ENCODE measurements around the gene TMPRSS13. TPM values are rescaled to one million over a fixed set of nuclear protein-coding genes. Genes with fewer than 3 reads are reported as not detected.
"Not testable (repeated sequence)": the region's sequence is repeated elsewhere in the genome, so short reads cannot be mapped to it uniquely, and the experiment has no call there.

TMPRSS13 gene
- polyA plus RNA-seq, 2 donors: 13.5 to 16.7 TPM

DNA sequence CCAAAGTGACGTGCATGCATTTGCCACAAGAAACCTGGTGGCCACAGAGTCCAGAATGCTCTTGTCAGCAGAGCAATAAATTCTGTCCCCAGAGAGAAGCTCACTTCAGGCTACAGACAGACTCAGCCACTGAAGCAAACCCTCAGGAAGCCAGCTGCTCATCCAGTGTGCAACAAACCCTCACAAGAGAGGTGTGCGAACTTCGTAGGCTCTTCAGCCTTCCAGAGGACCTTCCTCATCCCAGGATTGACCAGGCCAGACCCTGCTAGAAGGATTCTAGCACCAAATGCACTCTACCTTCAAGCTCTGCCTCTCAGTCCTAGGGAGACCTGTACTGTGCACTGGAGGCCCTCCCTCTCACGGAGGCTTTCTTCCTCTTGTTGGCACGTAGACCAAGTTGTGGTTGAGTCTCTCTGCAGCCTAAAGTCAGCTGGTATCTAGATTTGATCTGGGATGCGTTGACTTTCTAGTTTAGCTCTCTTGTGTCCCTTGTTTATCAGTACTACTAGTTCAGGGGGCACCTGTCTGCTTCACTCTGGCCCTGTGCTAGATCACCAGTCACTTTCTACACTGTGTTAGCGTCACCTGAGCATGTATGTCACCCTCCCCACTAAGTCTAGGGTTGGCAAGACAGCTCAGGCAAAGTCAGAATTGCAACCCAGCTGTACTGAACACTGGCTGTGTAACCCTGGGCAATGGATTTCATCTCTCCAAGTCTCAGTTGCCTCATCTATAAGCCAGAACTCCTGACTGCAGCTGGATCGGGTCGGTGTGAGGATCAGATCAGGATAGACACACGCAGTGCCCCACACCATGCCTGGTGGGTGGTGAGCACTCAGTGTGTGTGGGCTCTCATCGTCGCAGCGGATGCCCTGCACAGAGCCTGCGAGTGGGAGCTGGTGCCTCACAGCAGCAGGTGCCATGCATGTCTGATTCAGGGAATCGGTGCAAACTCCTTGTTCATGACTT is 22.1 kb upstream of the TMPRSS13 start:
- Histone ChIP-seq H3K9me3 (ENCODE audit: control insufficient read depth in 2 of 2, insufficient read depth in 1 of 2, low read depth in 1 of 2, low read length in 1 of 2) (no peaks in the 10 kb centered on the region), H3K36me3 (ENCODE audit: control insufficient read depth in 2 of 2, insufficient read depth in 2 of 2, low read length in 1 of 2) (no peaks in the 10 kb centered on the region), H3K27me3 (ENCODE audit: control insufficient read depth in 1 of 2, insufficient read depth in 2 of 2, low read length in 2 of 2) (no peaks in the 10 kb centered on the region), H3K4me3 (ENCODE audit: low read depth in 1 of 2, low read length in 2 of 2) (no peak overlapping the region), H3K27ac (ENCODE audit: low read depth in 2 of 2, low read length in 1 of 2) (no peak overlapping the region), H3K4me1 (ENCODE audit: control insufficient read depth in 2 of 2, insufficient read depth in 2 of 2, low read length in 1 of 2) (no peaks in the 10 kb centered on the region)
- 82 to 83% methylated on average over 15 of the region's 15 CpGs for WGBS, 2 donors

GRCh38 chr11:117950301-117950700 is 21.1 kb upstream of the TMPRSS13 start:
- Histone ChIP-seq H3K4me3 (ENCODE audit: low read depth in 1 of 2, low read length in 2 of 2) (no peak overlapping the region), H3K36me3 (ENCODE audit: control insufficient read depth in 2 of 2, insufficient read depth in 2 of 2, low read length in 1 of 2) (no peaks in the 10 kb centered on the region), H3K27ac (ENCODE audit: low read depth in 2 of 2, low read length in 1 of 2) (no peak overlapping the region), H3K9me3 (ENCODE audit: control insufficient read depth in 2 of 2, insufficient read depth in 1 of 2, low read depth in 1 of 2, low read length in 1 of 2) (no peaks in the 10 kb centered on the region), H3K27me3 (ENCODE audit: control insufficient read depth in 1 of 2, insufficient read depth in 2 of 2, low read length in 2 of 2) (no peaks in the 10 kb centered on the region), H3K4me1 (ENCODE audit: control insufficient read depth in 2 of 2, insufficient read depth in 2 of 2, low read length in 1 of 2) (no peaks in the 10 kb centered on the region)
- WGBS, 2 donors: 20 to 22% methylated on average over 5 of the region's 5 CpGs

DNA sequence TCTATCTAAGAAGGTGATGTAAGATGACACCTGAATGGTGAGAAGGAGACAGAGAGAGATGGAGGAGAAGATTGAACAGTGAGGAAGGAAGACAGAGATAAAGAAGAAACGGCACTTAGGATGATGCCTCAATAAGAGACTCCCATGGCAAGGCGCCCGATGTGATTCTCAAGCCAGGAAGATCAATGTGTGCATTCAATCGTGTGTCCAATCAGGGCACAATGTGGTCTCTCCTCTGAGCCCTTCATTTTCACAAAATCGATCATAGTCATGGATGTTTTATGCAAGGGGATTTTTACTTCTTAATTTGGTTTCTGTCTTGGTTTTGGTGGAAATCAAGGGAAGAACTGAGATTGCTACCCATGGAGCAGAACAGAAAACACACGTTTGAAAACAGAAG is 19.9 kb upstream of the TMPRSS13 start:
- no peak overlapping the region for H3K4me3 ChIP-seq (ENCODE audit: low read depth in 1 of 2, low read length in 2 of 2)
- WGBS, 2 donors: 71 to 74% methylated on average over 6 of the region's 6 CpGs

DNA sequence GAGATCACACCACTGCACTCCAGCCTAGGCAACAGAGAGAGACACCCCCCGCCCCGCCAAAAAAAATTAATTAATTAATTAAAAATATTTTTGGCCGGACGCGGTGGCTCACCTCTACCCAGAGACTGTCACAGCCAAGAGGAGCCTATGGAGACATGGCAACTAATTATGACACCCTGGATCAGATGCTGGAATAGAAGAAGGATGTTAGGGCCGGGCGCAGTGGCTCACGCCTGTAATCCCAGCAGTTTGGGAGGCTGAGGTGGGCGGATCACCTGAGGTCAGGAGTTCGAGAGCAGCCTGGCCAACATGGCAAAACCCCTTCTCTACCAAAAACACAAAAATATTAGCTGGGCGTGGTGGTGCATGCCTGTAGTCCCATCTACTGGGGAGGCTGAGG is 19.3 kb upstream of the TMPRSS13 start:
- not testable (repeated sequence) for H3K4me1 ChIP-seq (ENCODE audit: control insufficient read depth in 2 of 2, insufficient read depth in 2 of 2, low read length in 1 of 2); H3K4me3 ChIP-seq (ENCODE audit: low read depth in 1 of 2, low read length in 2 of 2); H3K9me3 ChIP-seq (ENCODE audit: control insufficient read depth in 2 of 2, insufficient read depth in 1 of 2, low read depth in 1 of 2, low read length in 1 of 2); H3K27ac ChIP-seq (ENCODE audit: low read depth in 2 of 2, low read length in 1 of 2); H3K27me3 ChIP-seq (ENCODE audit: control insufficient read depth in 1 of 2, insufficient read depth in 2 of 2, low read length in 2 of 2); H3K36me3 ChIP-seq (ENCODE audit: control insufficient read depth in 2 of 2, insufficient read depth in 2 of 2, low read length in 1 of 2)
- WGBS, 2 donors: 85 to 92% methylated on average over 11 of the region's 11 CpGs

More for the DNA sequence above, 19.9 kb upstream of the TMPRSS13 start:
- no peaks in the 10 kb centered on the region for H3K4me1 ChIP-seq (ENCODE audit: control insufficient read depth in 2 of 2, insufficient read depth in 2 of 2, low read length in 1 of 2)
- no peaks in the 10 kb centered on the region for H3K27me3 ChIP-seq (ENCODE audit: control insufficient read depth in 1 of 2, insufficient read depth in 2 of 2, low read length in 2 of 2)
- no peak overlapping the region for H3K27ac ChIP-seq (ENCODE audit: low read depth in 2 of 2, low read length in 1 of 2)
- H3K36me3 ChIP-seq (ENCODE audit: control insufficient read depth in 2 of 2, insufficient read depth in 2 of 2, low read length in 1 of 2): no peaks in the 10 kb centered on the region
- H3K9me3 ChIP-seq (ENCODE audit: control insufficient read depth in 2 of 2, insufficient read depth in 1 of 2, low read depth in 1 of 2, low read length in 1 of 2): no peaks in the 10 kb centered on the region

GRCh38 chr11:117947751-117948150 is 18.5 kb upstream of the TMPRSS13 start:
- H3K27ac ChIP-seq (ENCODE audit: low read depth in 2 of 2, low read length in 1 of 2); H3K9me3 ChIP-seq (ENCODE audit: control insufficient read depth in 2 of 2, insufficient read depth in 1 of 2, low read depth in 1 of 2, low read length in 1 of 2); H3K36me3 ChIP-seq (ENCODE audit: control insufficient read depth in 2 of 2, insufficient read depth in 2 of 2, low read length in 1 of 2); H3K4me3 ChIP-seq (ENCODE audit: low read depth in 1 of 2, low read length in 2 of 2); H3K27me3 ChIP-seq (ENCODE audit: control insufficient read depth in 1 of 2, insufficient read depth in 2 of 2, low read length in 2 of 2); H3K4me1 ChIP-seq (ENCODE audit: control insufficient read depth in 2 of 2, insufficient read depth in 2 of 2, low read length in 1 of 2): not testable (repeated sequence)
- 72 to 75% methylated on average over 10 of the region's 10 CpGs for WGBS, 2 donors

DNA sequence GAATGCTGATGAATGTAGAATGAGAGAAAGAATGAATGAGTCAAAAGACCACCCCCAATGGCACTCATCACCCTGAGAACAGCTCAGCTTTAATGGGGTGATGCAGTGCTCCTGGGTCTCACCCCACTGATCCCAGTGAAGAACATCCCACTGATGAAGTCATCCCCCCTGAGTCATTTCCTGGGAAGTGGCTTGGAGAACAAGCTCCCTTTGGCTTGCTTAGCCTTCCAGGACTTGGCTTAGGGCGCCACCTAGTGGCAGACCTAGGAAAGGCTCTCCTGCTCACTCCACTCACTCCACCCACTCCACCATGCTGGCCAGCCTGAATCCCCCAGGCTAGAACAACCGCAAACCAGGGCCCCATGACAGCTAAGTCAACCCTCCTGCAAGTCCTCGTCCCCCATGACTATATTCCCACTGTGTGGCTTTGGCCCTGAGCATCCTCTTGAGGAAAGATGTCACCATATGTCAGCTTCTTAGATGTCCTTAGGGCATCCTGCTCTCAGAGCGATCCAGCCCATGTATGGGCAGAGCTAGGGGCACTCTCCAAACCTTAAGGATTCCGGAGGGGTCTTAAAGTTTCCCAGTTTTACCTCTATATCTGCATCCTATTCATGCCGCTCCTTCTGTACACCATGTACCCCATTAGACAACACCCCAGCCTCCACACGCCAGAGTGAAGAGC is 17.8 kb upstream of the TMPRSS13 start:
- Histone ChIP-seq H3K27me3 (ENCODE audit: control insufficient read depth in 1 of 2, insufficient read depth in 2 of 2, low read length in 2 of 2) (no peaks in the 10 kb centered on the region), H3K9me3 (ENCODE audit: control insufficient read depth in 2 of 2, insufficient read depth in 1 of 2, low read depth in 1 of 2, low read length in 1 of 2) (no peaks in the 10 kb centered on the region), H3K4me3 (ENCODE audit: low read depth in 1 of 2, low read length in 2 of 2) (no peak overlapping the region), H3K27ac (ENCODE audit: low read depth in 2 of 2, low read length in 1 of 2) (no peak overlapping the region), H3K36me3 (ENCODE audit: control insufficient read depth in 2 of 2, insufficient read depth in 2 of 2, low read length in 1 of 2) (no peaks in the 10 kb centered on the region), H3K4me1 (ENCODE audit: control insufficient read depth in 2 of 2, insufficient read depth in 2 of 2, low read length in 1 of 2) (no peaks in the 10 kb centered on the region)
- 40 to 44% methylated on average over 7 of the region's 7 CpGs for WGBS, 2 donors

DNA sequence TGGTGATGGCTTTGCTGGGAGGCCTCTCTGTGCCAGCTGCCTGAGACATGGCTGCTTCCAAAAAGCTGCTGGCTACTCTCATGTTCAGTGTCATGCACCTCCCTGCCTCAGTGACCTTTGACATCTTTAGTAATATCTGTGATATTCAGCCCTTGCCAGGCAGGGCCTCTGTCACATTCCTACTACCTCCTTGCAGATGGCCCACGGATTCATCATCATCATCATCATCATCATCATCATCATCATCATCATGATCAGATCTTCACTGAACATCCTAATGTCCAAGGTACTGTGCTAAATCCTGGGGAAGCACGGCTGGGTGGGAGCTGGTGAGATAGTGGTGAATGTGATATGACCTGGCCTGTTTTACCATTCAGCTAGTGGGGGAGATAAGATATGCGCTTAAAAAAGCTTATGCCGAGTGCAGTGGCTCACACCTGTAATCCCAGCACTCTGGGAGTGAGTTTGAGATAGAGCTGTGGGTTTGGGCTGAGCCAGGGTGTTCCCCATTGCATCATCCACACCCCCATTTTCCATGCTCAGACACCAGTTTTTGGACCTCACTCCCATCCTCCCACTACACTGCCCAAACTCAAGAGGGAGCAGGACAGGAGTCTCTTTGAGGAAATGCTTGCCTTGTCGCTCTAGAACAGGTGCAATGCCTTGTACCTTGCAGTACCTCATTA is 17.1 kb upstream of the TMPRSS13 start:
- 66 to 67% methylated on average over 5 of the region's 5 CpGs for WGBS, 2 donors
- H3K9me3 ChIP-seq (ENCODE audit: control insufficient read depth in 2 of 2, insufficient read depth in 1 of 2, low read depth in 1 of 2, low read length in 1 of 2): no peaks in the 10 kb centered on the region

GRCh38 chr11:117945047-117945810 is 16.0 kb upstream of the TMPRSS13 start:
- Histone ChIP-seq H3K4me3 (ENCODE audit: low read depth in 1 of 2, low read length in 2 of 2) (no peak overlapping the region), H3K27ac (ENCODE audit: low read depth in 2 of 2, low read length in 1 of 2) (no peak overlapping the region), H3K27me3 (ENCODE audit: control insufficient read depth in 1 of 2, insufficient read depth in 2 of 2, low read length in 2 of 2) (no peaks in the 10 kb centered on the region), H3K4me1 (ENCODE audit: control insufficient read depth in 2 of 2, insufficient read depth in 2 of 2, low read length in 1 of 2) (peaks cover 2% of the 10 kb centered on the region in 2 donors), H3K9me3 (ENCODE audit: control insufficient read depth in 2 of 2, insufficient read depth in 1 of 2, low read depth in 1 of 2, low read length in 1 of 2) (no peaks in the 10 kb centered on the region), H3K36me3 (ENCODE audit: control insufficient read depth in 2 of 2, insufficient read depth in 2 of 2, low read length in 1 of 2) (no peaks in the 10 kb centered on the region)
- 35 to 40% methylated on average over 7 of the region's 7 CpGs for WGBS, 2 donors

More for the DNA sequence above, 17.1 kb upstream of the TMPRSS13 start:
- Histone ChIP-seq H3K4me1 (ENCODE audit: control insufficient read depth in 2 of 2, insufficient read depth in 2 of 2, low read length in 1 of 2) (peaks cover 2% of the 10 kb centered on the region in 2 donors), H3K27ac (ENCODE audit: low read depth in 2 of 2, low read length in 1 of 2) (no peak overlapping the region), H3K36me3 (ENCODE audit: control insufficient read depth in 2 of 2, insufficient read depth in 2 of 2, low read length in 1 of 2) (no peaks in the 10 kb centered on the region), H3K4me3 (ENCODE audit: low read depth in 1 of 2, low read length in 2 of 2) (no peak overlapping the region), H3K27me3 (ENCODE audit: control insufficient read depth in 1 of 2, insufficient read depth in 2 of 2, low read length in 2 of 2) (no peaks in the 10 kb centered on the region)

- H3K9me3 ChIP-seq (ENCODE audit: control insufficient read depth in 2 of 2, insufficient read depth in 1 of 2, low read depth in 1 of 2, low read length in 1 of 2): no peaks in the 10 kb centered on the region
- WGBS, 2 donors: 78 to 79% methylated on average over 5 of the region's 5 CpGs
Observed at GRCh38 chr11:117944554-117944953, 15.4 kb upstream of the TMPRSS13 start.

More at GRCh38 chr11:117944554-117944953, 15.4 kb upstream of the TMPRSS13 start:
- Histone ChIP-seq H3K36me3 (ENCODE audit: control insufficient read depth in 2 of 2, insufficient read depth in 2 of 2, low read length in 1 of 2) (no peaks in the 10 kb centered on the region), H3K4me3 (ENCODE audit: low read depth in 1 of 2, low read length in 2 of 2) (no peak overlapping the region), H3K4me1 (ENCODE audit: control insufficient read depth in 2 of 2, insufficient read depth in 2 of 2, low read length in 1 of 2) (peaks cover 2% of the 10 kb centered on the region in 2 donors), H3K27ac (ENCODE audit: low read depth in 2 of 2, low read length in 1 of 2) (no peak overlapping the region), H3K27me3 (ENCODE audit: control insufficient read depth in 1 of 2, insufficient read depth in 2 of 2, low read length in 2 of 2) (no peaks in the 10 kb centered on the region)
